Astrocyte of the spinal cord (primary cell): Measurements from ENCODE around the gene SLC9A9.

Source experiments
- DNase-seq: peaks from one replicate; pipeline ENCODE4 v3.0.0; 2011; ENCODE audit warnings: low read depth, low spot score
- H3K4me3 ChIP-seq: 2 replicates; pipeline ENCODE4 v1.5.1; 2011; ENCODE audit warnings: low read depth, mild to moderate bottlenecking, low read length, moderate library complexity
- CTCF ChIP-seq: IDR thresholded peaks from 2 replicates; pipeline ENCODE4 v1.5.1; 2012; ENCODE audit warnings: low read depth, mild to moderate bottlenecking, low read length, inconsistent platforms
- in situ Hi-C: cut with HindIII; loops from 2 replicates; pipeline ENCODE4 v1.10.0; 2017; ENCODE audit warnings: low sequenced_read_pairs

Gene SLC9A9

GRCh38 chr3:143408771-143409170, 439.5 kb downstream of the SLC9A9 start:
- no peak for DNase-seq
- no peak overlapping the region for H3K4me3 ChIP-seq
- in situ Hi-C loops = no loop called here
- TF ChIP-seq CTCF = no peak

GRCh38 chr3:143402602-143403001, 445.7 kb downstream of the SLC9A9 start:
- TF ChIP-seq CTCF = no peak
- in situ Hi-C loops = no loop called here
- no peak overlapping the region for H3K4me3 ChIP-seq
- no peak for DNase-seq

DNA sequence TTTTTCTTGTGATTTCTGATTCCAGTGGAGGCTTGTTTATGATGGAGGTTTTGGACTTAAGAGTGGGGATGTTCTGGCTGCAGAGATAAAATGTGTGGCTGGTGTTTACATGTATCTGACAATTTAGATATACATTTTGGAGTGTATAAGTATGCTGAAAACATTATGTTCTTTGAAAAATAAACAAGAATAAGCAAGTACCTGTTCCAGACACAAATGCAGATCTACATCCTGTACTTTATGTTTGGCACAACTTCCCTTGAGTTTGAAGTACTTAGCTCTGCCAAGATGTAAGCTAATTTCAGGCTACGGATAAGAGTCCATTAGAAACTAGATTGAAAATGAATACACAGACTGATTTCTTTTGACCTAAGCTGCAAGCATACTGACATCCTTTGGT, 451.5 kb downstream of the SLC9A9 start:
- H3K4me3 ChIP-seq = no peak overlapping the region
- no peak for DNase-seq
- no peak for TF ChIP-seq CTCF
- in situ Hi-C loops = no loop called here

DNA sequence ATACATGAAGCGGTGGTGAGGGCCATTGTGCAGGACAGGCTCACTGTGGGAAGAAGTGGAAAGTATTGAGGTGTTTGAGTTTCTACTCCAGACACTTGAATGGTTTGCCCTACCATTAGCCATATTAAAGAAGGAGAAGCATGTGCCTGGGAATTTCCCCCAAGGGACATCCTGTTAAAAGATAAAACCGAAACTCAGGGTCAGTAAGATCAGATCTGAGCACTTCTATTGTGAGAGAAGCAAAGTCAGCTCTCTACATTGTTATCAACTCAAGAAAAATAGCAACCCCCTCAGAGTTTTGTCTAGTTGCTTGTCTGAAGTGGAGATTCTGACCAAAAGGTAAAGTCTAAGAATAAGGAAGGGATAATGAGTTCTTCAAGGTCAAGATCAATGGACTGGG, 458.9 kb downstream of the SLC9A9 start:
- no peak for TF ChIP-seq CTCF
- in situ Hi-C loops = no loop called here
- H3K4me3 ChIP-seq = no peak overlapping the region
- DNase-seq = no peak

DNA sequence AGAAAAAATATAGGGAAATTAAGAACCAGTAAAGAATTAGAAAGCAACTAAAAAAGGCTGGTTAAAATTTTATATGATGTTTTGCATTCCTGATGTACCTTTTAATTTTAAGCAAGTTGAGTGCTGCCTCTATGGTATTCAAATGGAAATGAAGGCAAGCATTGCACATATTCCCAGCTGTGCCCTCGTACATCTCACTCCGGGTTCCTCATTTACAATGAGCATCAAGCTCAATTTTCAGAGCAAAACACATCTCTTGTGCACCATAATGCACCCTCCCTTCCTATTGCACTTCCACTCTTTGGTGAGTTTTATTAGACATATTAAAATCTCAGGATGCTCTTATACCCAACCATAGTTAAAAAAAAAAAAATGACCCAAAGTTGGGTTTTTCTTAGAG, 460.8 kb downstream of the SLC9A9 start:
- in situ Hi-C loops = no loop called here
- no peak for TF ChIP-seq CTCF
- no peak overlapping the region for H3K4me3 ChIP-seq
- no peak for DNase-seq

DNA sequence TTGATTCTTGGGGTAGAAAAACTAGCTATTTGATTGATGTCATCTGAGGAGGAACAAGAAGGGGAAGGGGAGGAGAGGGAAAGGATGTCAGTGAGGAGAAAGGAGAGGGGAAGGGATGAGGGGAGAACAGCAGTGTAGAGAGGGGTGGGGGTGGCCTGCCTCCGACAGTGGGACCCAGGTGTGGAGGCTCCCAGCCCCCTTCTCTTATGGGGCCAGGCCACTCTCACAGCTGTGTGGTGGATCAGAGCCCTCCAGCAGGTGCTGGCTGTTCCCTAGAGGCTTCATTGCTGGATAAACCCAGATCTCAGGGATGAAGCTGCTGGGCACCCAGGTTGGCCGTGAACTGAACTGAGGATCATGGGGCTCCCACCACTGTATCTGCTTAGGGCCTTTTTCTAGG, 464.2 kb downstream of the SLC9A9 start:
- H3K4me3 ChIP-seq = no peak overlapping the region
- in situ Hi-C loops = no loop called here
- no peak for DNase-seq
- TF ChIP-seq CTCF = no peak

DNA sequence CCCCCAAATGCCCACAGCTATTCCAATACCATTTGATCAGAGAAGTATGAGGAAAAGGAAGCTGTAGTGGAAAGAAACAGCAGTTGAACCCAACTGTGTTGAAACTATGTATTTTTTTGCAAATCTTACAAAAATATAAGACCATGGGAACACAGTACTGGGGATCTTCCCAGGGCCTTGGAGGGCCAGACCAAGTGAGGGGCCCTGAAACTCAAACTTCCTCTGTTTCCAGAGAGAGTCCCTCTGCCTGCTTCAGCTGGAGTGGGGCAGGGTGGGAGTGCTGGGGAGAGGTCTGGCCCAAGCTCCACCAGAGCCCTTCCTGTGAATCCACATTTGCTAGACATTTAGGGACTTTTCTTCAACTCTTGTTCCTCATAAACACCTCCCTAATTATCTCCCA, 464.8 kb downstream of the SLC9A9 start:
- in situ Hi-C loops = no loop called here
- DNase-seq = no peak
- no peak overlapping the region for H3K4me3 ChIP-seq
- TF ChIP-seq CTCF = no peak
